Colonic mucosa (tissue), 4 donors: Measurements from ENCODE around the gene TACR2. TPM values are rescaled to one million over a fixed set of nuclear protein-coding genes. Genes with fewer than 3 reads are reported as not detected.
A peak's percentile ranks its signal among the peaks of the same experiment; 100 is the strongest.

Experiments
- DNase-seq: peaks from one replicate; pipeline ENCODE4 v3.0.0-alpha.2; 2020
- H3K27ac ChIP-seq: fragments of 200-600 bp; one replicate; pipeline ENCODE4 v1.8.0; 2021
- H3K27me3 ChIP-seq: fragments of 200-600 bp; one replicate; pipeline ENCODE4 v1.8.0; 2021
- H3K36me3 ChIP-seq: fragments of 200-600 bp; one replicate; pipeline ENCODE4 v1.8.0; 2021
- H3K4me1 ChIP-seq: fragments of 200-600 bp; one replicate; pipeline ENCODE4 v1.8.0; 2021; ENCODE audit warnings: mild to moderate bottlenecking
- H3K4me3 ChIP-seq: fragments of 200-600 bp; one replicate; pipeline ENCODE4 v1.8.0; 2021
- H3K9ac ChIP-seq, 2 donors: one replicate each; pipeline ENCODE4 v1.7.0; 2013; ENCODE audit warnings: control low read depth in 2 of 2, low read depth in 2 of 2, low read length in 2 of 2
- H3K9me3 ChIP-seq: fragments of 200-600 bp; one replicate; pipeline ENCODE4 v1.8.0; 2021
- intact Hi-C: fragments of 100-400 bp; cut with DNase I; formaldehyde crosslinking; loops from one replicate; pipeline ENCODE4 v1.14.1; 2022
- total RNA-seq, 2 donors: library from RNA; stranded (reverse); fragmentation: NEBNext Ultra II Directional in 1 of 2; extraction: Animal tissue kit (Norgen Biotek cat#: 25700) in 1 of 2; gene quantifications; one replicate each; pipeline ENCODE4 v1.2.1, GENCODE V29; 2021
- TF ChIP-seq, protein P1 (sequence below): fragments of 200-600 bp; IDR thresholded peaks from one replicate; pipeline ENCODE4 v1.8.0; 2022; ENCODE audit warnings: antibody characterized with exemption, mild to moderate bottlenecking
- donor health status: healthy.
- donor health status: DM: no; HTN: no; CAD: no.
- donor health status: DM: no; HTN: no; CAD: no.

TACR2 gene
- total RNA-seq, 2 donors from 2014 or later, result 0.22 to 18.8 TPM

DNA sequence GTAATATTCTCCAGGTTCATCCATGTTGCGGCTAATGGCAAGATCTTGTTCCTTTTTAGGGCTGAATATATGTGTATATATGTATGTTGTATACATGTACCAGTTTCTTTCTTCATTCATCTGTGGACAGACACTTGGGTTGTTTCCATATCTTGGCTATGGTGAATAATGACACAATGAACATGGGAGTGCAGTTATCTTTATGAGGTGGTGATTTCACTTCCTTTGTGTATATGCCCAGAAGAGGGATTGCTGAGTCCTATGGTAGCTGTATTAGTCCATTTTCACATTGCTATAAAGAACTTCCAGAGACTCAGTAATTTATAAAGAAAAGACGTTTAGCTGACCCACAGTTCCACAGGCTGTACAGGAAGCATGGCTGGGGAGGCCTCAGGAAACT, 17.5 kb upstream of the TACR2 start:
- Histone ChIP-seq H3K4me1 (peaks cover 6% of the 10 kb centered on the region), H3K27ac (no peak overlapping the region), H3K9me3 (no peaks in the 10 kb centered on the region), H3K36me3 (no peaks in the 10 kb centered on the region), H3K9ac (no peak overlapping the region), H3K4me3 (no peak overlapping the region), H3K27me3 (no peaks in the 10 kb centered on the region)
- TF ChIP-seq, protein P1, sequence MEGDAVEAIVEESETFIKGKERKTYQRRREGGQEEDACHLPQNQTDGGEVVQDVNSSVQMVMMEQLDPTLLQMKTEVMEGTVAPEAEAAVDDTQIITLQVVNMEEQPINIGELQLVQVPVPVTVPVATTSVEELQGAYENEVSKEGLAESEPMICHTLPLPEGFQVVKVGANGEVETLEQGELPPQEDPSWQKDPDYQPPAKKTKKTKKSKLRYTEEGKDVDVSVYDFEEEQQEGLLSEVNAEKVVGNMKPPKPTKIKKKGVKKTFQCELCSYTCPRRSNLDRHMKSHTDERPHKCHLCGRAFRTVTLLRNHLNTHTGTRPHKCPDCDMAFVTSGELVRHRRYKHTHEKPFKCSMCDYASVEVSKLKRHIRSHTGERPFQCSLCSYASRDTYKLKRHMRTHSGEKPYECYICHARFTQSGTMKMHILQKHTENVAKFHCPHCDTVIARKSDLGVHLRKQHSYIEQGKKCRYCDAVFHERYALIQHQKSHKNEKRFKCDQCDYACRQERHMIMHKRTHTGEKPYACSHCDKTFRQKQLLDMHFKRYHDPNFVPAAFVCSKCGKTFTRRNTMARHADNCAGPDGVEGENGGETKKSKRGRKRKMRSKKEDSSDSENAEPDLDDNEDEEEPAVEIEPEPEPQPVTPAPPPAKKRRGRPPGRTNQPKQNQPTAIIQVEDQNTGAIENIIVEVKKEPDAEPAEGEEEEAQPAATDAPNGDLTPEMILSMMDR, result no peak
- intact Hi-C loops, result no loop called here
- no peak for DNase-seq

DNA sequence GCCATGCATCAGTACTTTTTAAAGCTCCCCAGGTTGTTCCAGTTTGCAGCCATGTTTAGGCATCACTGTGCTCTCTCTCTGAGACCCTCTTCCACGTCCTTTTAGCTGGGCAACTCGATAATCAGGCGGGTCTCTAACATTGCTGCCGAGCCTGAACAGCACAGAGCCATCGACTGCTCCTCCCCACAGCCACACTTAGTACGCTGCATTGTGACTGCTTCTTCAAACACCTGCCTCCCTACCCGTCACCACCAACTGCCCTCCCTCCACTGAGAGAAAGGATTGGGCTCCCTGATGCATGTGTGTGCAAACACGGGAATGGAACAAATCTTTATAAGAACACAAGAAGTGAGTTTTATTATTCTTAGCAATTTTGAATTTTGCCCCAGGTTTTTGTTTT, 11.4 kb upstream of the TACR2 start:
- DNase-seq, result no peak
- intact Hi-C loops, result loop anchor here (2.0 kb wide), 1 partner anchor 79 kb away; no protein-coding TSS in a partner anchor
- H3K4me3 ChIP-seq, result no peak overlapping the region

DNA sequence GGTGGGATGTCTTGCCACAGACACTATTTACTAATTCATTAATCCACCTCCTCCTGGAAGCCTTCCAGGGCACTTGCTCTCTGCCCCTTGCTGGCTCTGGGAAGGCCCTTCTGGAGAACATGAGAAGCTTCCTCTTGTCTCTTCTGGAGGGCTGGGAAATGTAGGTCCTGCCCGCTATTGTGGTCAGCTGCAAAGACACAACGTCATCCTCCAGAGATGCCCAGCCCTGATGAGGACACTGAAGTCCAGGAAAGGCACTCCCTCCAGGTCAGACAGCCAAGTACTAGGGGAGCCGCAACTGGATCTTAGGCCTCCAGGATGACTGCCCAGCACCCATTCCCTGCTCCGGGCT, 9.6 kb upstream of the TACR2 start:
- Histone ChIP-seq H3K36me3 (no peaks in the 10 kb centered on the region), H3K27ac (peak overlapping the region; percentile 69), H3K9ac (peak overlapping the region in 1 of 2 donors; percentile 80), H3K9me3 (no peaks in the 10 kb centered on the region), H3K4me3 (no peak overlapping the region), H3K4me1 (peaks cover 8% of the 10 kb centered on the region), H3K27me3 (no peaks in the 10 kb centered on the region)
- intact Hi-C loops, result no loop called here
- TF ChIP-seq, protein P1, result no peak
- no peak for DNase-seq

More for the DNA sequence above, 11.4 kb upstream of the TACR2 start:
- H3K9ac ChIP-seq, result peak overlapping the region in 1 of 2 donors; percentile 12
- TF ChIP-seq, protein P1, result no peak
- peaks cover 8% of the 10 kb centered on the region for H3K4me1 ChIP-seq
- no peak overlapping the region for H3K27ac ChIP-seq
- no peaks in the 10 kb centered on the region for H3K36me3 ChIP-seq
- no peaks in the 10 kb centered on the region for H3K27me3 ChIP-seq
- no peaks in the 10 kb centered on the region for H3K9me3 ChIP-seq

DNA sequence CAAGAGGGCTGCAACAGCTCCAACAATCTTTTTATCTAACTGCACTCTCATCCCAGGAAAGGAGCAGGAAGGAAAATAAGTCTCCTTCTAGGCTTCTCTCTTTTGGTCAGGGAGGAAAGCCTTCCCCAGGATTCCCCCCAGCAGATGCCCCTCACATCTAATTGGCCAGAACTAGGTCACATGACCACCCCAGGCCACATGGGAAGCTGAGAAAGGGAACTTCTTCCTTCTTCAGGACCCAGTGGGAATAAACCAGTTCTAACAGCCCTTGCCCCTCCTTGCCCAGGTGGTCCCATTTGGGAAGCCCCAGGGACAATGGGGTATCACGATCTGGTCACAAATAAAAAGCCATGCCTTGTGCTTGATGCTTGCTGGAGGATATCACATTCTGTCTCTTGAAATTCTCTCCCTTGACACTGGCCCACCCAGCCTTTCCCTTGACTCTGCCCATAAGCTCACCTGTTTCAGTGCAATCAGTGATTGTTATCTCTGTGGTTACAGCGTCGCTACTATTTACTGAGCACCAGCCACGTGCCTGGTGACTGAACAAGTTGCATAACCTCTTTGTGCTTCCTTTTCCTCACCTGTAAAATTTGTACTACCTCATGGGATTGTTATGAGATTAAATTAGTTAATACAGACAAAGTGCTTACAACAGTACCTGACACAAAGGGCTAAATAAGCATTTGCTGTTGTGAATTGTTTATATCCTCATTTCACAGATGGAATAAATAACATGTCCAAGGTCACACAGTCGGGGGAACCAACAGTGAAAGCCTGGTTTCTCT, 9.0 kb upstream of the TACR2 start:
- H3K27me3 ChIP-seq, result no peaks in the 10 kb centered on the region
- no peak overlapping the region for H3K4me3 ChIP-seq
- peak overlapping the region; percentile 69 for H3K27ac ChIP-seq
- peaks cover 8% of the 10 kb centered on the region for H3K4me1 ChIP-seq
- no peaks in the 10 kb centered on the region for H3K36me3 ChIP-seq
- peak overlapping the region; percentile 43 to 80 for H3K9ac ChIP-seq
- TF ChIP-seq, protein P1, result no peak
- intact Hi-C loops, result no loop called here
- peak; percentile 77 for DNase-seq
- H3K9me3 ChIP-seq, result no peaks in the 10 kb centered on the region

DNA sequence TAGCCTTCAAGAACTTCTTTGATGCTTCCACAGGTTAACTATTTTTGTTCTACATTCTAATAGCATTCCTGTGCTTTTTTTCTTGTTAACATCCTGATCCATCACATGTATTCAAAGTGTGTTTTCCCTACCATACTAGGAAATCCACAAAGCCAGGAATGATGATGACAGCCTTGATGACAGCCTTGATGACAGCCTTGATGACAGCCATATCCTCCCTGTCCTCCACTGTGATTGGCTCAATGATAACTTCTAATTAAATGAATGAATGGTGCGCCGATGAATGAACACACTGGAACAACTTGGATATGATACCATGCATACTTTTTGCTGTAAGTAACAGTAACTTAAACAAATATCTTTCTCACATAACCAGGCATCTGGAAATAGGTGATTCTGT, 8.3 kb upstream of the TACR2 start:
- H3K9me3 ChIP-seq, result no peaks in the 10 kb centered on the region
- no peaks in the 10 kb centered on the region for H3K27me3 ChIP-seq
- no peak for DNase-seq
- intact Hi-C loops, result no loop called here
- peaks cover 8% of the 10 kb centered on the region for H3K4me1 ChIP-seq
- TF ChIP-seq, protein P1, result no peak
- H3K9ac ChIP-seq, result no peak overlapping the region
- peak overlapping the region; percentile 69 for H3K27ac ChIP-seq
- H3K36me3 ChIP-seq, result no peaks in the 10 kb centered on the region
- H3K4me3 ChIP-seq, result no peak overlapping the region
